ENCODE results near the gene MRPL28.

DNA sequence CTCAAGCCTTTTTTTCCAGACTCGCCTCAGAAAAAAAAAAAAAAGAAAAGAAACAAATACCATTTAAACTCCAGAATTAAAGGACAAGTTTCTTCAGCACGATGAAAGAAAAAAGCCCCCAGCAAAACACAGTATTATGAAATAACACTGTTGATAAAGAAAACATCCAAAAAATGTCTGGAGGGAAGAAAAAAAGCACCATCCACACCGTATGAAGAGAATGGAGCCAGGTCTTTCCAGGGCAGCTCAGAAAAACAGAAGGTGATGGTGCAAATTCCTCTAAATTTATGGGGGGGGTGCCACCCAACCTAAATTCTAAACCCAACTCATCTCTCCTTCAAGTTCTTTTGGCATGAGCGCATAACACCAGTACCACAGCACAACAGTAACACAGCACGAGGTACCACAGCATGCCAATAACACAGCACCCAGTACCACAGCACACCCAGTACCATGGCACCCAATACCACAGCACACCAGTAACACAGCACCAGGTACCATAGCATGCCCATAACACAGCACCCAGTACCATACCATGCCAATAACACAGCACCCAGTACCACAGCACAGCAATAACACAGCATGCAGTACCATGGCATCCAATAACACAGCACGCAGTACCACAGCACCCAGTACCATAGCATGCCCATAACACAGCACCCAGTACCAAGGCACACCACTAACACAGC, 36.8 kb downstream of the MRPL28 start:
- TF ChIP-seq CTCF (IDR thresholded peaks at IDR 0.05) (no peak), POLR2AphosphoS5 (IDR thresholded peaks at IDR 0.05) (no peak), POLR2A (IDR thresholded peaks at IDR 0.05) (no peak), EP300 (IDR thresholded peaks at IDR 0.05) (no peak)
